Liver (tissue), 3 donors: ENCODE data around the gene NHLRC2.

Experiments
- CTCF ChIP-seq: fragments of 150-350 bp; IDR thresholded peaks from 2 replicates; pipeline ENCODE4 v1.5.1; 2017; ENCODE audit warnings: improper control_type of control experiment, low read depth, low read length; ENCODE audit not compliant: missing input control
- GABPA ChIP-seq, 2 donors: IDR thresholded peaks in 1 of 2; conservative IDR thresholded peaks in 1 of 2; 2 replicates each; pipeline ENCODE4 v1.6.1; 2016; ENCODE audit warnings: antibody characterized with exemption in 2 of 2, mild to moderate bottlenecking in 1 of 2, moderate library complexity in 1 of 2
- REST ChIP-seq: IDR thresholded peaks from 2 replicates; pipeline ENCODE4 v1.6.1; 2016; ENCODE audit warnings: antibody characterized with exemption, mild to moderate bottlenecking
- ZBTB33 ChIP-seq: IDR thresholded peaks from 2 replicates; pipeline ENCODE4 v1.6.1; 2016; ENCODE audit warnings: antibody characterized with exemption
- donor health status: healthy.
- donor health status: healthy.

GRCh38 chr10:113858541-113858940 is 4.1 kb downstream of the NHLRC2 start:
- TF ChIP-seq GABPA (IDR thresholded peaks at IDR 0.05 in 1 of 2, conservative IDR thresholded peaks at IDR 0.05 in 1 of 2) (no peak), CTCF (no peak), REST (no peak), ZBTB33 (no peak)
